ENCODE results near the gene KPNA4. TPM values are rescaled to one million over a fixed set of nuclear protein-coding genes. Genes with fewer than 3 reads are reported as not detected.

Gene KPNA4
- total RNA-seq, 2 experiments from 2014 or later, result 37.3 TPM

DNA sequence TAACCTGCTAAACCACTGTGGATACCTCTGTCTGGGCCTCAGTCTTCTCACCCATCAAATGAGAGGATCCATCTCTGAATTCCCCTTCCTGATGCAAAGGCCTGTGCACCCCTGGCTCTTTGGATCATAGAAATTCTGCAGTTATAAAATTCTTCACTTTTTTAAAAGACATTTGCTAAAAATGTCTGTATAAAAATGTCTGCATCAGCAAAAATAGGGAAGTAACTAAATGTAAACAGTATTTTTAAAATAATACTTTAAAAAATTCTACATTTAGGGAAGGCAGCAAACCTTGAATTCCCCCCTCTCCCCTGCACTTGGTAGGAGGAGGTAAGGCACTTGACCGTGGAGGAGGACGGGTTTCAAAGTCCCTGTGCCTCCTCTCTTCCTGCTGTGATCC, 90.2 kb downstream of the KPNA4 start:
- H3K9me3 Mint-ChIP-seq, result peaks cover 11% of the 10 kb centered on the region
- DNase-seq, result no peak
- H3K4me1 Mint-ChIP-seq, result peaks cover 2% of the 10 kb centered on the region
- peaks cover 19% of the 10 kb centered on the region for H3K27me3 Mint-ChIP-seq
- no peak overlapping the region for H3K27ac Mint-ChIP-seq
- H3K36me3 Mint-ChIP-seq (ENCODE audit: low read depth), result no peaks in the 10 kb centered on the region
- ChIA-PET CTCF (no interaction called here), POLR2A (no interaction called here)
- no peak overlapping the region for H3K4me3 Mint-ChIP-seq

DNA sequence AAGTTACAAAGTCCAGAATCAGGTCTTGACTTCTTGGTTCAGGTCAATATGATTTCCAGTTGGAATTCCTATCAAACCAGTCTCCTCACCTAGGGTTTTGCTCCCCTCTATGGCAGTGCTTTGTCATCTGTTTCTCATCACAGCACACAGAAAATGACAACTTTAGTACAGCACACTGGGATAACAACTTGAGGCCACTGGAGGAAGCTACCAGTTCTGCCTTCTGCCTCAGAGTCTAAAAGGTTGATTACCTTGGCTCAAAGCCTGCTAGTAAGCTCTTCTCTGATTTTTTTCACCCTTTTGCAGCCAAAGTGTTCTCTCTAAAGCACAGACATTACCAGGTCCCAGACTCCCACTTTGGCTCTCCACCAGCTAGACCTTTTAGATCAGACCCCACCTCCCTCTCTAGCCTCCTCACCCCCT, 90.9 kb downstream of the KPNA4 start:
- ChIA-PET CTCF (no interaction called here), POLR2A (no interaction called here)
- H3K4me1 Mint-ChIP-seq, result peaks cover 2% of the 10 kb centered on the region

DNA sequence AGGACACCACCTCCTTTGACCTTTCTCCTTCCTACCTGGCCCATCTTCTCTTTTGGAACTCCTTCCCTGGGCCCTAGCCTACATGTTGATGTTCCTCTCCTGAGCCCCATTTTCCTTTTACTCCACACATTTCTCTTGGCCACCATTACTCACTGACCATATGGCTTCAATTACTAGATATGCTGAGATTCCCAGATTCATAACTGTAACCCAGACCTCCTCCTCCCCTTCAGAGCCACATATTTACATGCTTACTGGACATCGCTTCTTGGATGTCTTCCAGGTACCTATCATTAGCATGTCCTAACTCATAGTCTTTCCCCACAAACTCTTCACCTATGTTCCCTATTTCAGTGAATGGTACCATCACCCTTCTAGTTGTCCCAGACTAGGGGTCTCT, 91.4 kb downstream of the KPNA4 start:
- DNase-seq, result no peak
- Mint-ChIP-seq H3K36me3 (ENCODE audit: low read depth) (peaks cover 6% of the 10 kb centered on the region), H3K27me3 (peaks cover 27% of the 10 kb centered on the region), H3K4me1 (peaks cover 2% of the 10 kb centered on the region), H3K27ac (no peak overlapping the region), H3K4me3 (no peak overlapping the region), H3K9me3 (peaks cover 20% of the 10 kb centered on the region)
- CTCF ChIA-PET, result no interaction called here
- POLR2A ChIA-PET, result no interaction called here

More for the DNA sequence above, 90.9 kb downstream of the KPNA4 start:
- Mint-ChIP-seq H3K27ac (no peak overlapping the region), H3K27me3 (peaks cover 24% of the 10 kb centered on the region), H3K4me3 (no peak overlapping the region), H3K36me3 (ENCODE audit: low read depth) (peaks cover 6% of the 10 kb centered on the region), H3K9me3 (peaks cover 17% of the 10 kb centered on the region)
- no peak for DNase-seq

DNA sequence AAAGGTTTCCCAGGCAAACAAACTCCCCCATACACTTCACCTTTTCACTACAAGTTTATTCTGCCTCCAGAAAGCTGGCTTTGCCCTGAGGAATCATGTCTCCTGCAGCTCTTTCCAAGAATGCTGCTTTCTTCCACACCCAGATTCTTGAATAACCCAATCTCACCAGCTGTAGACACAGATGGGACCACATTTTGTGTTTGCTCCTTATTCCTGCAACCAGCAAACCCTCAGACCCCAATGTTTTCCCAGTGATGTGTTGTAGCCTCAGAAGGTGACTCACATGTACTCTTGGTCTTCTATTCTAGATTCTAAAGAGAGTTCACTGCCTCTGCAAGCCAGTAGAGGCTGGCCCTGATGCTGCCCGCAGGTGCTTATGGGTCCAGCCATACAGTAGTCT, 92.2 kb downstream of the KPNA4 start:
- Mint-ChIP-seq H3K4me1 (peaks cover 2% of the 10 kb centered on the region), H3K27ac (no peak overlapping the region), H3K9me3 (peaks cover 23% of the 10 kb centered on the region), H3K27me3 (peaks cover 29% of the 10 kb centered on the region), H3K36me3 (ENCODE audit: low read depth) (peaks cover 6% of the 10 kb centered on the region), H3K4me3 (no peak overlapping the region)
- POLR2A ChIA-PET, result no interaction called here
- CTCF ChIA-PET, result no interaction called here
- no peak for DNase-seq

DNA sequence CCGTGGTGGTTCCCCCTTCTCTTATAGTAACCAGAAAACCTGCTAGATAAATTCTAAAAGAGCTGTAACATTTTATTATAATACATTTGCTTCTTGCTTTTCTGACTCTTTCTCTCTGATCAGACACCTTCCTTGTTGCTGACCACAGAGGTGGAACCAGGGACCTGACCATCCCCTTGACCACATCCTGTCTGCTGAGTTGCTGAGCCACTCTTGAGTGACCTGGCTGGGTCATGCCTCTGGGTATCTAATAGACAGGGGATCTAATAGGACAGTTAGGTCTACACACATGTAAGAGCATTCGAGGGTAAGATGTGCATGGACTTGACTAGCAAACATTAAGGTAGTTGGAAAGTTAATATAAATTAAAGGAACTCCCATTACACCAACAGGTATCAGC, 93.0 kb downstream of the KPNA4 start:
- peaks cover 23% of the 10 kb centered on the region for H3K9me3 Mint-ChIP-seq
- ChIA-PET POLR2A (no interaction called here), CTCF (no interaction called here)
- peaks cover 25% of the 10 kb centered on the region for H3K27me3 Mint-ChIP-seq
- H3K4me3 Mint-ChIP-seq, result no peak overlapping the region
- no peak for DNase-seq
- H3K4me1 Mint-ChIP-seq, result no peaks in the 10 kb centered on the region
- peaks cover 6% of the 10 kb centered on the region for H3K36me3 Mint-ChIP-seq (ENCODE audit: low read depth)
- H3K27ac Mint-ChIP-seq, result no peak overlapping the region

DNA sequence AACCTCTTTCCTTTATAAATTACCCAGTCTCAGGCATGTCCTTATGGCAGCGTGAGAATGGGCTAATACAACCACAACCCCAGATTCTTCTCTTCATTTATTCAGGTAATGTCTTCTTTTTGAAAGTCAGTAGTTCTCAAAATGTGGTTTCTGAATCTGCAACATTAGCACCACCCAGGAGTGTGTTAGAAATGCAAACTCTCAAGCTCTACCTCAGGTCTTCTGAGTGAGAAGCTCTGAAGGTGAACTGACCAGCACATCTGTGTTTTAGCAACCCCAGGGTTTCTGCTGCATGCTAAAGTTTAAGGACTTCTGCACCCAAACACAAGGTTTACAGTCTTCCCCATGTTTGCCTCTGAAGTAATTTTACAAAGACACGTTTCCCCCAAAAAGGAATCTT, 93.5 kb downstream of the KPNA4 start:
- no peak overlapping the region for H3K4me3 Mint-ChIP-seq
- DNase-seq, result no peak
- POLR2A ChIA-PET, result no interaction called here
- peaks cover 23% of the 10 kb centered on the region for H3K9me3 Mint-ChIP-seq
- no peaks in the 10 kb centered on the region for H3K4me1 Mint-ChIP-seq
- peaks cover 6% of the 10 kb centered on the region for H3K36me3 Mint-ChIP-seq (ENCODE audit: low read depth)
- no peak overlapping the region for H3K27ac Mint-ChIP-seq
- H3K27me3 Mint-ChIP-seq, result peaks cover 29% of the 10 kb centered on the region
- CTCF ChIA-PET, result no interaction called here

DNA sequence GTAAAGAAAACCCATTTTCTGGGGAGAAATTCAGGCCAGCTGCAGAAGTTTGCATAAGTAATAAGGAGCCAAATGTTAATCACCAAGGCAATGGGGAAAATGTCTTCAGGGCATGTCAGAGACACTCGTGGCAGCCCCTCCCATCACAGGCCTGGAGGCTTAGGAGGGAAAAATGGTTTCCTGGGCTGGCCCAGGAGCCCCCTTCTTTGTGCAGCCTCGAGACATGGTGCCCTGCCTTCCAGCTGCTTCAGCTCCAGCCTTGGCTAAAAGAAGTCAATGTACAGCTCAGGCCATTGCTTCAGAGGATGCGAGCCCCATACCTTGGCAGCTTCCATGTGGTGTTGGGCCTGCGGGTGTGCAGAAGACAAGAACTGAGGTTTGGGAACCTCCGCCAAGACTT, 95.2 kb downstream of the KPNA4 start:
- ChIA-PET POLR2A (no interaction called here), CTCF (no interaction called here)
- no peak for DNase-seq
- Mint-ChIP-seq H3K4me3 (no peak overlapping the region), H3K4me1 (no peaks in the 10 kb centered on the region), H3K36me3 (ENCODE audit: low read depth) (peaks cover 6% of the 10 kb centered on the region), H3K27ac (no peak overlapping the region), H3K27me3 (peaks cover 26% of the 10 kb centered on the region), H3K9me3 (peaks cover 23% of the 10 kb centered on the region)

DNA sequence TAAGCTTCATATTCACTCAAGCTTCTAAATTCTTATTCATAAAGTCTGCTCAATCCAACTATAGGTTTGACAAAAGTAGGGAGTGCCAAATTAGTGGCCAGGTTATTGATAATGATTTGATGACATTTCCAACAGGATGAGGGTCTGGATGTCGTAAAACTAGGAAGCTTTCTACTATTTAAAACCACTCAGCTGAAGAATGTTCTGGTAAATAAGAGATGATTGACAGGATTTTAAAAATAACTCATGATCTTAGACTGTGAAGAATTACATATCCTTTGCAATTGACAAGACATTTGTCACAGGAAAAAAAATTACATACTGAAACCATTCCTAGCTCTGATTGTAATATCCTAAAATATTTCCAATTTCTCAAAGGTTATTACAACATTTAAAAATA, 100.4 kb downstream of the KPNA4 start:
- Mint-ChIP-seq H3K4me1 (no peaks in the 10 kb centered on the region), H3K36me3 (ENCODE audit: low read depth) (peaks cover 5% of the 10 kb centered on the region)

DNA sequence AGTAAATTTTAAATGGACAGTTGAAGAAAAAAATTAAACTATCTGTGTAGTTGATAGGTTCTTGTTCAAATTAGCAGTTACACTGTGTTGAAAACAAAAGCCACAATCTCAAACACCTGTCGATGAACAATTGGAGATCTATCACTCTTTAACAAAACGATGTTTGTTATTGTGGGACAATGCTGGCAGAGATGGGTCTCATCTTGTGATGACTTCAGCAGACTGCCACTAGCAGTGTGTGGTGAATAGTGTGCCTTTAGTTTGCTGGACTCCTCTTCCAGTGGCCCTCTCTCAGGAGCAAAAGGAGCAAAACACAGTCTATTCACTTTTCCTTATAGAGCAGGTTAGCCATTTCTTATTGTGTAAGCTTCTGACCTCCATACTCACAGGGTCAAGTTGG, 101.0 kb downstream of the KPNA4 start:
- H3K4me1 Mint-ChIP-seq, result no peaks in the 10 kb centered on the region
- POLR2A ChIA-PET, result no interaction called here
- DNase-seq, result no peak
- no peak overlapping the region for H3K4me3 Mint-ChIP-seq
- H3K27ac Mint-ChIP-seq, result no peak overlapping the region
- H3K36me3 Mint-ChIP-seq (ENCODE audit: low read depth), result no peaks in the 10 kb centered on the region
- H3K27me3 Mint-ChIP-seq, result peaks cover 30% of the 10 kb centered on the region
- CTCF ChIA-PET, result no interaction called here
- peaks cover 7% of the 10 kb centered on the region for H3K9me3 Mint-ChIP-seq

More for the DNA sequence above, 100.4 kb downstream of the KPNA4 start:
- POLR2A ChIA-PET, result no interaction called here
- H3K9me3 Mint-ChIP-seq, result peaks cover 12% of the 10 kb centered on the region
- no peak for DNase-seq
- H3K27me3 Mint-ChIP-seq, result peaks cover 32% of the 10 kb centered on the region
- no peak overlapping the region for H3K4me3 Mint-ChIP-seq
- no peak overlapping the region for H3K27ac Mint-ChIP-seq
- CTCF ChIA-PET, result interaction anchor here (0.7 kb wide), 1 partner anchor 10 kb away, joined by 3 read pairs; no protein-coding TSS in a partner anchor

DNA sequence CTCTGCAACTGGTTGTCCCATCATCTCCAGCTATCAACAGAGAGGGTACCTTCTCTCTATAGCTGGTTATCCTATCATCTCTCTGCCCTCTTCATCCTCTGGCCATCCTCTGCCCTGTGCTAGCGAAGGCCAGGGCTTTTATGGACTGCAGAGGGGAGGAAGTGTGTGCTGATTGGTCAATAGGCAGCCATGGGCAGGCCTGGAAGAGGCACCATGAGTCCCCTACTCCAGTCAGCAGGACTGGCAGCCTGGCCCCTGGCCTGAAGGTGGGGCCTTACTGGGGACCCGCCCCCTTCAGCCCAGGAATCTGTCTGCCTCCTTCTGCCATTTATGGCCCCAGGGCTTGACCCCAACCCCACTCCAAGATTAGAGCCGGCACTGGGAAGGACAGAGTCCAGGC, 105.3 kb downstream of the KPNA4 start:
- CTCF ChIA-PET, result interaction anchor here (0.7 kb wide), 1 partner anchor 10 kb away, joined by 3 read pairs; the partner anchor contains the start of gene TRIM59
- no peaks in the 10 kb centered on the region for H3K4me1 Mint-ChIP-seq
- no peak overlapping the region for H3K4me3 Mint-ChIP-seq
- peaks cover 25% of the 10 kb centered on the region for H3K27me3 Mint-ChIP-seq
- H3K36me3 Mint-ChIP-seq (ENCODE audit: low read depth), result no peaks in the 10 kb centered on the region
- no peak overlapping the region for H3K27ac Mint-ChIP-seq
- POLR2A ChIA-PET, result interaction anchor here (0.6 to 3.1 kb wide), 3 partner anchors 9 to 17 kb away, joined by 3 to 21 read pairs (median 3); partner anchors contain the start of gene TRIM59
- H3K9me3 Mint-ChIP-seq, result no peaks in the 10 kb centered on the region
- no peak for DNase-seq

DNA sequence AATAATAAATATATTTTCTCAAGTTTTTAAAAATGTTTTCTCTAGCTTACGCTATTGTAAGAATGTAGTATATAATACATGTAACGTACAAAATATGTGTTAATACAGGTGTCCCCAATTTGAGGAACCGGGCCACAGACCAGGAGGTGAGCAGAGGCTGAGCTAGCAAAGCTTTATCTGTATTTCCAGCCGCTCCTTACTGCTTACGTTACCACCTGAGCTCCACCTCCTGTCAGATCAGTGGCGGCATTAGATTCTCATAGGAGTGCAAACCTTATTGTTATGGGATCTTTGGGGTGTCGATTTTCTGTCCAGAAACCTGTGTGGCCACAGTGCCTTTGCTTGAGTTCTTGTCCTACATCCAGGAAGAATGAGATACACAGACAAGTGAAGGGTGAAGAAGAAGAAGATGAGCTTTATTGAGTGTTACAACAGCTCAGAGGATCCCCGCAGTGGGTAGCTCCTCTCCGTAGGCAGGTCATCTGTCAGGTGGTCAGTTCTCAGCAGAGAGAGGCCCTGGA, 105.9 kb downstream of the KPNA4 start:
- Mint-ChIP-seq H3K27me3 (peaks cover 25% of the 10 kb centered on the region), H3K4me1 (no peaks in the 10 kb centered on the region), H3K9me3 (no peaks in the 10 kb centered on the region), H3K27ac (no peak overlapping the region), H3K4me3 (no peak overlapping the region), H3K36me3 (ENCODE audit: low read depth) (no peaks in the 10 kb centered on the region)
- DNase-seq, result no peak
- CTCF ChIA-PET, result interaction anchor here (0.7 kb wide), 1 partner anchor 10 kb away, joined by 3 read pairs; the partner anchor contains the start of gene TRIM59
- POLR2A ChIA-PET, result interaction anchor here (0.6 to 3.1 kb wide), 3 partner anchors 10 to 17 kb away, joined by 3 to 21 read pairs (median 3); partner anchors contain the start of gene TRIM59

DNA sequence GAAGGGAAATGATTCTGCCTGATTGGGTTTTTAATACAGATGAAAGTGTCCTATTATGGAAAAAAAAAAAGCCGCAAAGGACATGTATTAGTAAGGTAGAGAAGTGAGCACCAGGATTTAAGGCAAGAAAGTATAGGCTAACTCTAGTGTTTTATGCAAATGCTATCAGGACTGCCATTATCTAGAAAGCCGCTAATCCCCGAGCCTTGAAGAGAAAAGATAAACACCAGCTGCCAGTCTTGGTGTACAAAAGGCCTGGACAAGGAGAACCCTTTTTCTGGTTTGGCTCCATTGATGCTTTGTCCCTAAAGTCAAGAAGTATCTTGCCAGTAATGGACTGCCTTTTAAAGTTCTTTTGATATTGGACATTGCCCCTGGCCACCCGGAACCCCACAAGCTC, 107.2 kb downstream of the KPNA4 start:
- Mint-ChIP-seq H3K9me3 (no peaks in the 10 kb centered on the region), H3K4me1 (no peaks in the 10 kb centered on the region), H3K27ac (no peak overlapping the region), H3K4me3 (no peak overlapping the region), H3K36me3 (ENCODE audit: low read depth) (no peaks in the 10 kb centered on the region), H3K27me3 (peaks cover 21% of the 10 kb centered on the region)
- ChIA-PET POLR2A (interaction anchor here (3.1 kb wide), 1 partner anchor 8 kb away, joined by 21 read pairs; the partner anchor contains the start of gene TRIM59), CTCF (no interaction called here)
- no peak for DNase-seq

DNA sequence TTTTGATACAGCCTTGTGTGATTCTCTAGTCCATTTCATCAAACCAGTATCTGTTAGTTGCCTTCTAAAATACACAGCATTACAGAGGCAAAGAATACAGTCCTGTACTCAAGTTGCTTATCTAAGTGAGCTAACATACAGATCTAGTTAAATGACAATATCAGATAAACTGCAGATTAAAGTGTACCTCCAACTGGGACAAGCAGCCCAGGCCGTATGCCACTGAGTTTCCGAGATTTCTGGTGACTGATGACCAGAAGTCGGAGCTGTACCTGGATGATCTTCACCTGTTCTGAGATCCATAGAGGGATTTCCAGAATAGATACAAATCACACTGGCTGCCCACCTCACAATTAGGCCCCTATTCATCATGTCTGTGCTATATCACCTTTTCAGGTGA, 109.5 kb downstream of the KPNA4 start:
- POLR2A ChIA-PET, result no interaction called here
- no peaks in the 10 kb centered on the region for H3K9me3 Mint-ChIP-seq
- no peak for DNase-seq
- CTCF ChIA-PET, result interaction anchor here (0.7 kb wide), 1 partner anchor 9 kb away, joined by 3 read pairs; no protein-coding TSS in a partner anchor
- H3K36me3 Mint-ChIP-seq (ENCODE audit: low read depth), result no peaks in the 10 kb centered on the region
- H3K27me3 Mint-ChIP-seq, result peaks cover 9% of the 10 kb centered on the region
- no peak overlapping the region for H3K27ac Mint-ChIP-seq
- H3K4me3 Mint-ChIP-seq, result no peak overlapping the region
- peaks cover 3% of the 10 kb centered on the region for H3K4me1 Mint-ChIP-seq

DNA sequence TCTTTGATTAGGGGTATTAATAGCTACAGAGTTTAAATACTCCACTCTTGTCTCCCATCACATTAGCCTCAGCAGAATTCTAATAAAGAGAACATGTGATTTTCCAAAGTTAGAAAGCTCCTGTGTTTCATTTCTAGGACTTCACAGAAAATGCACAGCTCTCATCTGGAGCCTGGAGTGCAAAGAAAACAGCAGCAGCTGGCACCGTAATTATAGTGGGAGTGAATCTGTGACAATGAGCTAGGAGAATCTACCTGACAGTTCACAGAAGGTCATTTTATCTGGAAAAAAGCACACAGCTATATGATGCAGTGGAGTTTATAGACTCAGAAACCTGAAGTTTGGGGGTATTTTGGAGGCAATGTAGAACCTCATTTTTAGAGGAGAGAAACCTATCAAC, 110.4 kb downstream of the KPNA4 start:
- peaks cover 9% of the 10 kb centered on the region for H3K27me3 Mint-ChIP-seq
- H3K4me3 Mint-ChIP-seq, result no peak overlapping the region
- H3K9me3 Mint-ChIP-seq, result no peaks in the 10 kb centered on the region
- peaks cover 6% of the 10 kb centered on the region for H3K36me3 Mint-ChIP-seq (ENCODE audit: low read depth)
- peaks cover 12% of the 10 kb centered on the region for H3K4me1 Mint-ChIP-seq
- no peak overlapping the region for H3K27ac Mint-ChIP-seq
- ChIA-PET POLR2A (no interaction called here), CTCF (interaction anchor here (0.7 to 1.0 kb wide), 2 partner anchors 10 to 422 kb away, joined by 3 read pairs; no protein-coding TSS in a partner anchor)
- DNase-seq, result no peak

Data from activated CD4-positive, alpha-beta memory T cell treated with anti-CD3 and anti-CD28 coated beads, Interleukin-2, amount 10 ng/mL, durations not matched to agents 7 days and 5 days (primary cell).